HepG2 (cell line): ENCODE data around the gene CBLB. TPM values are rescaled to one million over a fixed set of nuclear protein-coding genes. Genes with fewer than 3 reads are reported as not detected.

ENCODE experiments used
- MXD3 ChIP-seq: IDR thresholded peaks from 2 replicates; pipeline ENCODE4 v1.6.1; 2016; ENCODE audit warnings: mild to moderate bottlenecking, missing biosample characterization, missing genetic modification reagents
- MXI1 ChIP-seq: IDR thresholded peaks from 3 replicates; pipeline ENCODE4 v1.6.1; 2012; ENCODE audit warnings: low read depth, low read length, inconsistent platforms, borderline replicate concordance
- PBX3 ChIP-seq: sonication (generic); formaldehyde crosslinking; IDR thresholded peaks from 2 replicates; pipeline ENCODE4 v1.8.1; 2023; ENCODE audit warnings: missing genetic modification reagents, inconsistent platforms, borderline replicate concordance
- PRDM4 ChIP-seq: sonication (generic); formaldehyde crosslinking; IDR thresholded peaks from 2 replicates; pipeline ENCODE4 v1.9.0; 2021; ENCODE audit warnings: missing genetic modification reagents, borderline replicate concordance
- RFX5 ChIP-seq: IDR thresholded peaks from 2 replicates; pipeline ENCODE4 v1.6.1; 2011; ENCODE audit warnings: low read depth, low read length, improper control_type of control experiment
- U2AF2 ChIP-seq: fragments of 200-400 bp; formaldehyde crosslinking; IDR thresholded peaks from 2 replicates; pipeline ENCODE4 v1.6.1; 2017; ENCODE audit warnings: low read depth, mild to moderate bottlenecking, low read length
- ZNF12 ChIP-seq: sonication (generic); formaldehyde crosslinking; IDR thresholded peaks from 2 replicates; pipeline ENCODE4 v1.5.0; 2020; ENCODE audit warnings: missing genetic modification reagents
- ZNF180 ChIP-seq: sonication (generic); formaldehyde crosslinking; IDR thresholded peaks from 2 replicates; pipeline ENCODE4 v1.4.0; 2020; ENCODE audit warnings: low read depth, missing genetic modification reagents, borderline replicate concordance
- ZNF496 ChIP-seq: sonication (generic); formaldehyde crosslinking; IDR thresholded peaks from 2 replicates; pipeline ENCODE4 v1.8.1; 2023; ENCODE audit warnings: mild to moderate bottlenecking, moderate library complexity, missing genetic modification reagents; ENCODE audit not compliant: insufficient replicate concordance
- ZNF589 ChIP-seq: sonication (generic); formaldehyde crosslinking; conservative IDR thresholded peaks from 2 replicates; pipeline ENCODE4 v1.8.0; 2022; ENCODE audit warnings: mild to moderate bottlenecking, moderate library complexity, missing genetic modification reagents
- ZUFSP ChIP-seq: sonication (generic); formaldehyde crosslinking; IDR thresholded peaks from 2 replicates; pipeline ENCODE4 v1.9.0; 2021; ENCODE audit warnings: missing genetic modification reagents, mild to moderate bottlenecking, borderline replicate concordance
- polyA plus RNA-seq, 8 experiments: library from polyadenylated mRNA; depleted of rRNA in 3 of 8; stranded (reverse) in 7 of 8; unstranded in 1 of 8; fragments of >200 nt; fragmentation: Illumina TruSeq in 4 of 8; extraction: Trizol in 4 of 8; gene quantifications; 2 replicates each; pipeline versions ENCODE4 v1.2.1 to v1.2.3, GENCODE V29; 2011 to 2016; ENCODE audit warnings: low read depth in 4 of 8, missing spikeins in 1 of 8, mixed read lengths in 1 of 8; ENCODE audit not compliant: insufficient read depth in 1 of 8
- total RNA-seq, 5 experiments: library from RNA; depleted of rRNA; stranded (reverse); fragments of >200 nt; fragmentation: Illumina TruSeq; extraction: Trizol; gene quantifications; 2 replicates each; pipeline ENCODE4 v1.2.3, GENCODE V29; 2016; ENCODE audit warnings: low read depth in 1 of 5

The CBLB gene
- total and polyA plus RNA-seq, 2 of the 13 experiments (the other 11 are each of a cell fraction or from before 2014, with no cell fraction given) = 9.8 to 16.4 TPM

- TF ChIP-seq ZNF180 (CRISPR knock-in tag) = no peak
- TF ChIP-seq U2AF2 = no peak
- no peak for TF ChIP-seq MXI1
- no peak for TF ChIP-seq ZNF496 (CRISPR knock-in tag)
- no peak for TF ChIP-seq MXD3 (CRISPR knock-in tag)
- no peak for TF ChIP-seq PBX3 (CRISPR knock-in tag)
- TF ChIP-seq ZNF589 (CRISPR knock-in tag) = no peak
- no peak for TF ChIP-seq RFX5
- TF ChIP-seq ZNF12 (CRISPR knock-in tag) = no peak
- TF ChIP-seq PRDM4 (CRISPR knock-in tag) = no peak
- no peak for TF ChIP-seq ZUFSP (CRISPR knock-in tag)
Measured at GRCh38 chr3:105853801-105854432, 14.9 kb downstream of the CBLB start (continued).
